HL-60 (cell line): ENCODE data around the gene AGPAT2.

Experiments
- CTCF ChIP-seq: IDR thresholded peaks from one replicate; pipeline ENCODE4 v1.5.1; 2011; ENCODE audit warnings: low read length, control low read depth, inconsistent platforms; ENCODE audit not compliant: insufficient read depth
- GABPA ChIP-seq: IDR thresholded peaks from 2 replicates; pipeline ENCODE4 v1.6.1; 2012; ENCODE audit warnings: low read depth
- POLR2AphosphoS5 ChIP-seq: IDR thresholded peaks from 2 replicates; pipeline ENCODE4 v1.6.1; 2012; ENCODE audit warnings: low read depth
- REST ChIP-seq: IDR thresholded peaks from 2 replicates; pipeline ENCODE4 v1.6.1; 2012; ENCODE audit warnings: low read depth; ENCODE audit not compliant: insufficient replicate concordance
- SPI1 ChIP-seq: IDR thresholded peaks from 2 replicates; pipeline ENCODE4 v1.6.1; 2012; ENCODE audit warnings: low read depth, mild to moderate bottlenecking, borderline replicate concordance

GRCh38 chr9:136684799-136685198, 2.5 kb downstream of the AGPAT2 start:
- TF ChIP-seq CTCF (no peak), GABPA (no peak), SPI1 (no peak), POLR2AphosphoS5 (no peak), REST (no peak)
